GM21367 (cell line): ENCODE results near the gene ZSCAN21.

Experiments
- ATAC-seq: cut with Tn5 transposase; IDR thresholded peaks from one replicate; pipeline ENCODE4 v1.9.1; 2021; ENCODE audit not compliant: unreplicated experiment

The ZSCAN21 gene

GRCh38 chr7:100075418-100075817 is 25.8 kb downstream of the ZSCAN21 start:
- no peak for ATAC-seq

- ATAC-seq: no peak
Observed at GRCh38 chr7:100077205-100077604, 27.6 kb downstream of the ZSCAN21 start.

- ATAC-seq: no peak
Observed at GRCh38 chr7:100079024-100079560, 29.5 kb downstream of the ZSCAN21 start.

- no peak for ATAC-seq
Observed at GRCh38 chr7:100080907-100081534, 31.4 kb downstream of the ZSCAN21 start.

GRCh38 chr7:100081535-100082102 is 32.0 kb downstream of the ZSCAN21 start, which contains the start of gene ZNF3:
Gene ZNF3, minus strand, starts transcription at chr7:100081723. Its CDS starts 4,366 bp downstream, at chr7:100077357.
- ATAC-seq: peak; percentile 63

- ATAC-seq: no peak
Observed at GRCh38 chr7:100082978-100083377, 33.4 kb downstream of the ZSCAN21 start.

- no peak for ATAC-seq
Observed at GRCh38 chr7:100085515-100085914, 35.9 kb downstream of the ZSCAN21 start.

GRCh38 chr7:100087055-100087750 is 37.6 kb downstream of the ZSCAN21 start:
- no peak for ATAC-seq

GRCh38 chr7:100088095-100088620 is 38.6 kb downstream of the ZSCAN21 start:
- no peak for ATAC-seq

- peak; percentile 43 for ATAC-seq
Observed at GRCh38 chr7:100088621-100089457, 39.3 kb downstream of the ZSCAN21 start, which contains the start of gene COPS6. Gene COPS6, plus strand, starts transcription at chr7:100088969. Its CDS starts 22 bp downstream, at chr7:100088991.

GRCh38 chr7:100089458-100090196 is 40.1 kb downstream of the ZSCAN21 start:
- no peak for ATAC-seq

GRCh38 chr7:100090527-100091410 is 41.2 kb downstream of the ZSCAN21 start:
- ATAC-seq: no peak

- no peak for ATAC-seq
Observed at GRCh38 chr7:100091411-100092181, 42.0 kb downstream of the ZSCAN21 start.

- no peak for ATAC-seq
Observed at GRCh38 chr7:100093054-100093453, 43.5 kb downstream of the ZSCAN21 start.

- no peak for ATAC-seq
Observed at GRCh38 chr7:100093498-100093897, 43.9 kb downstream of the ZSCAN21 start.

- no peak for ATAC-seq
Observed at GRCh38 chr7:100093925-100094486, 44.4 kb downstream of the ZSCAN21 start.

- ATAC-seq: no peak
Observed at GRCh38 chr7:100095289-100095688, 45.7 kb downstream of the ZSCAN21 start.

- ATAC-seq: no peak
Observed at GRCh38 chr7:100095704-100096103, 46.1 kb downstream of the ZSCAN21 start.
